Left ventricle myocardium inferior (tissue), 1 donor: ENCODE measurements around the gene CHRNA9. TPM values are rescaled to one million over a fixed set of nuclear protein-coding genes. Genes with fewer than 3 reads are reported as not detected.
"Not testable (repeated sequence)": the region's sequence is repeated elsewhere in the genome, so short reads cannot be mapped to it uniquely, and the experiment has no call there.

Experiments
- DNase-seq: peaks from one replicate; pipeline ENCODE4 v3.0.0-alpha.2; 2020
- H3K27ac ChIP-seq: fragments of 200-600 bp; replicated peaks from 2 replicates; pipeline ENCODE4 v1.8.0; 2021
- H3K27me3 ChIP-seq: fragments of 200-600 bp; 2 replicates; pipeline ENCODE4 v1.8.0; 2021; ENCODE audit warnings: low read depth
- H3K36me3 ChIP-seq: fragments of 200-600 bp; 2 replicates; pipeline ENCODE4 v1.8.0; 2021
- H3K4me1 ChIP-seq: fragments of 200-600 bp; 2 replicates; pipeline ENCODE4 v1.8.0; 2021
- H3K4me3 ChIP-seq: fragments of 200-600 bp; 2 replicates; pipeline ENCODE4 v1.8.0; 2021; ENCODE audit warnings: mild to moderate bottlenecking, moderate library complexity
- H3K9me3 ChIP-seq: fragments of 200-600 bp; replicated peaks from 2 replicates; pipeline ENCODE4 v1.8.0; 2021
- intact Hi-C: fragments of 100-400 bp; cut with micrococcal nuclease; formaldehyde crosslinking; loops from one replicate; pipeline ENCODE4 v1.11.0; 2022
- total RNA-seq: library from RNA; stranded (reverse); fragmentation: NEBNext Ultra II Directional; extraction: Animal tissue kit (Norgen Biotek cat#: 25700); gene quantifications from one replicate; pipeline ENCODE4 v1.2.1, GENCODE V29; 2021
- TF ChIP-seq, protein P1 (sequence below): fragments of 200-600 bp; IDR thresholded peaks from 2 replicates; pipeline ENCODE4 v1.8.0; 2021; ENCODE audit warnings: antibody characterized with exemption, mild to moderate bottlenecking, borderline replicate concordance
- donor health status: DM: no; HTN: yes; CAD: no; lungs with severe emphysema.

CHRNA9 gene
- total RNA-seq, 1 donor from 2014 or later, result not detected

DNA sequence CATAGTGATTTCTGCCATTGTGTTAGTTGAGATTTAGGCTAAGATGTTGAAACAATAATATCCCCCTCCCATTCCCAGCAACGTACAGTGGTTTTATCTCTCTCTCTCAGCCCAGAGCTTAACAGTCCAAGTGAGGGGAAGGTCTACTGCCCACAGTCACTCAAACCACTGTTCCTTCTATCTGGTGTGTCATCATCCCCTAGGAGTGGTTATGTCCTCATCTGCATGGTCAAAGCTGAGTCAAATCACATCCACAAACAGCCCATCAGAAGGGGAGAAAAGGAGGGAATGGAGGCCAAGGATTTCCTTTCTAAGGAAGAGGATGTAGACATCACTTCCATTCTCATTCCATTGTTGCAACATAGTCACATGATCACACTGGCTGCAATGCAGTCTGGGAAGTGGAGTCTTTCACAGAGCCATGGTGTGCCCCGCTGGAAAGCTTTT is 42.8 kb upstream of the CHRNA9 start:
- intact Hi-C loops, result no loop called here
- DNase-seq, result no peak
- Histone ChIP-seq H3K4me1 (no peaks in the 10 kb centered on the region), H3K9me3 (no peaks in the 10 kb centered on the region), H3K27ac (no peak overlapping the region), H3K36me3 (no peaks in the 10 kb centered on the region), H3K4me3 (no peak overlapping the region), H3K27me3 (peaks cover 36% of the 10 kb centered on the region)
- TF ChIP-seq, protein P1, sequence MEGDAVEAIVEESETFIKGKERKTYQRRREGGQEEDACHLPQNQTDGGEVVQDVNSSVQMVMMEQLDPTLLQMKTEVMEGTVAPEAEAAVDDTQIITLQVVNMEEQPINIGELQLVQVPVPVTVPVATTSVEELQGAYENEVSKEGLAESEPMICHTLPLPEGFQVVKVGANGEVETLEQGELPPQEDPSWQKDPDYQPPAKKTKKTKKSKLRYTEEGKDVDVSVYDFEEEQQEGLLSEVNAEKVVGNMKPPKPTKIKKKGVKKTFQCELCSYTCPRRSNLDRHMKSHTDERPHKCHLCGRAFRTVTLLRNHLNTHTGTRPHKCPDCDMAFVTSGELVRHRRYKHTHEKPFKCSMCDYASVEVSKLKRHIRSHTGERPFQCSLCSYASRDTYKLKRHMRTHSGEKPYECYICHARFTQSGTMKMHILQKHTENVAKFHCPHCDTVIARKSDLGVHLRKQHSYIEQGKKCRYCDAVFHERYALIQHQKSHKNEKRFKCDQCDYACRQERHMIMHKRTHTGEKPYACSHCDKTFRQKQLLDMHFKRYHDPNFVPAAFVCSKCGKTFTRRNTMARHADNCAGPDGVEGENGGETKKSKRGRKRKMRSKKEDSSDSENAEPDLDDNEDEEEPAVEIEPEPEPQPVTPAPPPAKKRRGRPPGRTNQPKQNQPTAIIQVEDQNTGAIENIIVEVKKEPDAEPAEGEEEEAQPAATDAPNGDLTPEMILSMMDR, result no peak

DNA sequence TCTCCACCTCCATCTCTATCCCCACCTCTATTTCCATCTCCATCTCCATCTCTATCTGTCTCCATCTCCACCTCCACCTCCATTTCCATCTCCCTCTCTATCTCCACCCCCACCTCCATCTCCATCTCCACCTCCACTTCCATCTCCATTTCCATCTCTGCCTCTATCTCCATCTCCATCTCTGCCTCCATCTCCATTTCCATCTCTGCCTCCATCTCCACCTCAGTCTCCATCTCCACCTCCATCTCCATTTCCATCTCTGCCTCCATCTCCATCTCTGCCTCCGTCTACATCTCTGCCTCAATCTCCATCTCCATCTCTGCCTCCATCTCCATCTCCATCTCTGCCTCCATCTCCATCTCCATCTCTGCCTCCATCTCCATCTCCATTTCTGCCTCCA is 40.8 kb upstream of the CHRNA9 start:
- intact Hi-C loops, result no loop called here
- TF ChIP-seq, protein P1, result no peak

DNA sequence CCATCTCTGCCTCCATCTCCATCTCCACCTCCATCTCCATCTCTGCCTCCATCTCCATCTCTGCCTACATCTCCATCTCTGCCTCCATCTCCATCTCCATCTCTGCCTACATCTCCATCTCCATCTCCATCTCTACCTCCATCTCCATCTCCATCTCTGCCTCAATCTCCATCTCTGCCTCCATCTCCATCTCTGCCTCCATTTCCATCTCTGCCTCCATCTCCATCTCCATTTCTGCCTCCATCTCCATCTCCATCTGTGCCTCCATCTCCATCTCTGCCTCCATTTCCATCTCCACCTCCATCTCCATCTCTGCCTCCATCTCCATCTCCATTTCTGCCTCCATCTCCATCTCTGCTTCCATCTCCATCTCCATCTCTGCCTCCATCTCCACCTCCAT is 40.1 kb upstream of the CHRNA9 start:
- H3K9me3 ChIP-seq, intact Hi-C loops: not testable (repeated sequence)

More for the DNA sequence above, 40.8 kb upstream of the CHRNA9 start:
- no peak overlapping the region for H3K4me3 ChIP-seq
- H3K27me3 ChIP-seq, result peaks cover 25% of the 10 kb centered on the region
- H3K9me3 ChIP-seq, result no peaks in the 10 kb centered on the region
- no peak overlapping the region for H3K27ac ChIP-seq
- no peak for DNase-seq
- no peaks in the 10 kb centered on the region for H3K4me1 ChIP-seq
- H3K36me3 ChIP-seq, result no peaks in the 10 kb centered on the region

GRCh38 chr4:40295572-40295971 is 39.6 kb upstream of the CHRNA9 start:
- Histone ChIP-seq H3K36me3 (no peaks in the 10 kb centered on the region), H3K27me3 (peaks cover 31% of the 10 kb centered on the region), H3K4me3 (no peak overlapping the region), H3K4me1 (no peaks in the 10 kb centered on the region), H3K27ac (no peak overlapping the region), H3K9me3 (no peaks in the 10 kb centered on the region)
- TF ChIP-seq, protein P1, result no peak
- intact Hi-C loops, result no loop called here
- DNase-seq, result no peak

More for the DNA sequence above, 40.1 kb upstream of the CHRNA9 start:
- not testable (repeated sequence) for H3K4me1 ChIP-seq, H3K36me3 ChIP-seq, H3K4me3 ChIP-seq, DNase-seq, H3K27ac ChIP-seq
- H3K27me3 ChIP-seq, result peaks cover 27% of the 10 kb centered on the region

- intact Hi-C loops, result no loop called here
- no peaks in the 10 kb centered on the region for H3K4me1 ChIP-seq
- TF ChIP-seq, protein P1, result no peak
Observed at GRCh38 chr4:40299126-40299525, 36.0 kb upstream of the CHRNA9 start.

GRCh38 chr4:40299811-40300292 is 35.3 kb upstream of the CHRNA9 start:
- intact Hi-C loops, result no loop called here
- Histone ChIP-seq H3K36me3 (no peaks in the 10 kb centered on the region), H3K4me1 (no peaks in the 10 kb centered on the region), H3K4me3 (no peak overlapping the region), H3K9me3 (peaks cover 4% of the 10 kb centered on the region), H3K27me3 (peaks cover 46% of the 10 kb centered on the region), H3K27ac (no peak overlapping the region)
- TF ChIP-seq, protein P1, result no peak
- DNase-seq, result no peak

More at GRCh38 chr4:40299126-40299525, 36.0 kb upstream of the CHRNA9 start:
- Histone ChIP-seq H3K27me3 (peaks cover 44% of the 10 kb centered on the region), H3K4me3 (no peak overlapping the region), H3K36me3 (no peaks in the 10 kb centered on the region), H3K27ac (no peak overlapping the region), H3K9me3 (no peaks in the 10 kb centered on the region)
- no peak for DNase-seq
